Measurements from ENCODE around the gene REPS1. TPM values are rescaled to one million over a fixed set of nuclear protein-coding genes. Genes with fewer than 3 reads are reported as not detected.

REPS1 gene
- total and polyA plus RNA-seq, 4 donors, result 13.5 to 68.2 (median 25.9) TPM

GRCh38 chr6:138891255-138891986 lies 96.6 kb downstream of the REPS1 start:
- 90 to 93% methylated on average over 3 of the region's 3 CpGs for WGBS, 2 donors
- H3K9me3 ChIP-seq (ENCODE audit: control insufficient read depth in 4 of 4, insufficient read depth in 3 of 4, low read length in 3 of 4), result no peaks in the 10 kb centered on the region
- H3K27ac ChIP-seq (ENCODE audit: low read depth in 1 of 2, low read length in 1 of 2), result no peak overlapping the region
- no peak overlapping the region for H3K9ac ChIP-seq (ENCODE audit: insufficient read depth in 1 of 2, low read length in 2 of 2)
- no peak overlapping the region for H3K4me3 ChIP-seq
- peaks cover 0 to 2% (median 1%) of the 10 kb centered on the region in 4 donors for H3K36me3 ChIP-seq (ENCODE audit: control insufficient read depth in 4 of 4, insufficient read depth in 4 of 4, low read length in 4 of 4)
- H3K4me1 ChIP-seq (ENCODE audit: control insufficient read depth in 5 of 5, insufficient read depth in 5 of 5, low read length in 5 of 5), result no peaks in the 10 kb centered on the region
- H3K27me3 ChIP-seq (ENCODE audit: control insufficient read depth in 3 of 3, insufficient read depth in 3 of 3, low read length in 2 of 3), result no peaks in the 10 kb centered on the region
- no peak for TF ChIP-seq CTCF (IDR thresholded peaks at IDR 0.05; ENCODE audit: control extremely low read depth, extremely low read depth)
- no peak for ATAC-seq (ENCODE audit: insufficient read depth, low FRiP score)
- no peak for DNase-seq

DNA sequence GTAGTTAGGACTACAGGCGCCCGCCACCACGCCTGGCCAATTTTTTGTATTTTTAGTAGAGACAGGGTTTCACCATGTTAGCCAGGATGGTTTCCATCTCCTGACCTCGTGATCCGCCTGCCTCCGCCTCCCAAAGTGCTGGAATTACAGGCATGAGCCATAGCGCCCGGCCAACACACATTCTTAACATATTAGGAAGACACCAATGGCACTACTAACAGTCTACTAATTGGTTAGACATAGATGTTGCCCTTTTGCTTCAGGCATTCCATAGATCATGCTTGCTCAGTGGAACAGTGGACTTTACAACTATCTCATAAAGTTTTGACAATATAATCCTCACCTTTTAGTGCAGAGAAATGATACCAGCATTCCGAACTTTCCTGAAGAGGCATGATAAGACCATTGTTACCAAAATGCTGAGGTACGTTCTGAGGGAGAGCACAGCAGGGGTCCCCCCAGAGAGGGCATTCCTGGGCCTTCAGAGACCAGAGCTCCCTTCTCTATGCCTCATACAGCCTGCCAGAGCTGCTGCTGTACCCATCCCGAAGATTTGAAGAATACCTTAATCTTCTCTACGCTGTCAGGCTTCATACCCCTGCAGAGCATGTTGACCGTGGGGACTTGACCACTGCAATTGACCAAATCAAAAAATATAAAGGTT lies 102.8 kb downstream of the REPS1 start:
- no peaks in the 10 kb centered on the region for H3K9me3 ChIP-seq (ENCODE audit: control insufficient read depth in 4 of 4, insufficient read depth in 3 of 4, low read length in 3 of 4)
- WGBS, 2 donors, result 91 to 92% methylated on average over 13 of the region's 13 CpGs
- no peaks in the 10 kb centered on the region for H3K27me3 ChIP-seq (ENCODE audit: control insufficient read depth in 3 of 3, insufficient read depth in 3 of 3, low read length in 2 of 3)
- DNase-seq (no peak), ATAC-seq (ENCODE audit: insufficient read depth, low FRiP score) (no peak)
- TF ChIP-seq CTCF (IDR thresholded peaks at IDR 0.05; ENCODE audit: control extremely low read depth, extremely low read depth), result no peak
- no peak overlapping the region for H3K27ac ChIP-seq (ENCODE audit: low read depth in 1 of 2, low read length in 1 of 2)
- no peaks in the 10 kb centered on the region for H3K4me1 ChIP-seq (ENCODE audit: control insufficient read depth in 5 of 5, insufficient read depth in 5 of 5, low read length in 5 of 5)
- no peaks in the 10 kb centered on the region for H3K36me3 ChIP-seq (ENCODE audit: control insufficient read depth in 4 of 4, insufficient read depth in 4 of 4, low read length in 4 of 4)
- no peak overlapping the region for H3K9ac ChIP-seq (ENCODE audit: insufficient read depth in 1 of 2, low read length in 2 of 2)
- H3K4me3 ChIP-seq, result no peak overlapping the region

GRCh38 chr6:138882369-138883017 lies 105.6 kb downstream of the REPS1 start:
- no peak overlapping the region for H3K27ac ChIP-seq (ENCODE audit: low read depth in 1 of 2, low read length in 1 of 2)
- no peaks in the 10 kb centered on the region for H3K9me3 ChIP-seq (ENCODE audit: control insufficient read depth in 4 of 4, insufficient read depth in 3 of 4, low read length in 3 of 4)
- H3K9ac ChIP-seq (ENCODE audit: insufficient read depth in 1 of 2, low read length in 2 of 2), result no peak overlapping the region
- H3K36me3 ChIP-seq (ENCODE audit: control insufficient read depth in 4 of 4, insufficient read depth in 4 of 4, low read length in 4 of 4), result no peaks in the 10 kb centered on the region
- TF ChIP-seq CTCF (IDR thresholded peaks at IDR 0.05; ENCODE audit: control extremely low read depth, extremely low read depth), result no peak
- H3K4me3 ChIP-seq, result no peak overlapping the region
- no peak for ATAC-seq (ENCODE audit: insufficient read depth, low FRiP score)
- 87 to 91% methylated on average over 7 of the region's 7 CpGs for WGBS, 2 donors
- H3K27me3 ChIP-seq (ENCODE audit: control insufficient read depth in 3 of 3, insufficient read depth in 3 of 3, low read length in 2 of 3), result no peaks in the 10 kb centered on the region
- no peaks in the 10 kb centered on the region for H3K4me1 ChIP-seq (ENCODE audit: control insufficient read depth in 5 of 5, insufficient read depth in 5 of 5, low read length in 5 of 5)
- DNase-seq, result no peak
